HL-60/S4 (cell line): ENCODE results near the gene ATP8B1.
"Not testable (repeated sequence)": the region's sequence is repeated elsewhere in the genome, so short reads cannot be mapped to it uniquely, and the experiment has no call there.

Experiments
- in situ Hi-C: fragments of 300-500 bp; cut with MboI; formaldehyde crosslinking; loops from 2 replicates; pipeline ENCODE4 v1.14.3; 2022; ENCODE audit warnings: low sequenced_read_pairs

The ATP8B1 gene

GRCh38 chr18:57733861-57734260 lies 69.3 kb downstream of the ATP8B1 start:
- in situ Hi-C loops, result no loop called here

DNA sequence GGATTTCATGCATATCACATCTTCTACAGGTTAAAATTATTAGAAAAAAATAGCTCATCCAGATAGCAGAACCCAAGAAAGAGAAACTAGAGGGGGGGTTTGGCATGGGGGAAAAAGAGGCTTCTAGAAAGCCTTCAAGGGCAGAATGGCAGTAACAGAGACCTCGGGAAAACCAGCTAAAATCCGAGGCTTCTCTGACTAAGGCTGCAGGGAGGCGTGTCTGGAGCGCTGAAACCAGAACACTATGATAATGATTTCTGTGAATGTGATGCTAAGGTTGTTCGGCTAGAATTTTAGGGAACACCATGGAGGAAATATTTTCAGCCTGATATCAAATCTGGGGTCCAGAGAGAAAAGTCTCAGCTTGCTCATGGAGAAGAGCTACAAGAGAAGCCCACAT lies 73.0 kb downstream of the ATP8B1 start:
- in situ Hi-C loops, result no loop called here

DNA sequence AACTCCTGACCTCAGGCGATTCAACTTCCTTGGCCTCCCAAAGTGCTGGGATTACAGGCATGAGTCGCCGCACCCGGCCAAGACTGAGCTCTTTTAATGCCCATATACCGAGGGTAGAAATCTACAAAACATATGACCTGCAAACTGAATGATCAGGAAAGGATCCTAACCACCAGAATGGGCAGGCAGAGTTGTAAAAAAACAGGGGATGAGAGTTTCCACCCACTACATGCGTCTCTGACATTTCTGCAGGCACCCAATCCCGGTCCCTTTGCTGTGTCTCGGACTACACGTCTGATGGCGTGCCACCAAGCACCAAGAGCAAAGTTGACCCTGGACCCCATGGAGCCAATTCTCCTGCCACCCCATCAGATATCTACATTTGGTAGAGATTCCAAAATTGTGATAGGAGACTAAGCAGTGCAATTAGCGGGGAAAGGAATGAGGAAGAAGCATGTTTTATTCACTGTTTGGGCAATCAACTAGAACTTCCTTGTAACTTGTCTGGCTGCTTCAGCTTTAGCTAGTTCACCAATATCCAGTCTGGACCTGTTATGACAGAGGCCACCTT lies 74.1 kb downstream of the ATP8B1 start:
- in situ Hi-C loops, result no loop called here

DNA sequence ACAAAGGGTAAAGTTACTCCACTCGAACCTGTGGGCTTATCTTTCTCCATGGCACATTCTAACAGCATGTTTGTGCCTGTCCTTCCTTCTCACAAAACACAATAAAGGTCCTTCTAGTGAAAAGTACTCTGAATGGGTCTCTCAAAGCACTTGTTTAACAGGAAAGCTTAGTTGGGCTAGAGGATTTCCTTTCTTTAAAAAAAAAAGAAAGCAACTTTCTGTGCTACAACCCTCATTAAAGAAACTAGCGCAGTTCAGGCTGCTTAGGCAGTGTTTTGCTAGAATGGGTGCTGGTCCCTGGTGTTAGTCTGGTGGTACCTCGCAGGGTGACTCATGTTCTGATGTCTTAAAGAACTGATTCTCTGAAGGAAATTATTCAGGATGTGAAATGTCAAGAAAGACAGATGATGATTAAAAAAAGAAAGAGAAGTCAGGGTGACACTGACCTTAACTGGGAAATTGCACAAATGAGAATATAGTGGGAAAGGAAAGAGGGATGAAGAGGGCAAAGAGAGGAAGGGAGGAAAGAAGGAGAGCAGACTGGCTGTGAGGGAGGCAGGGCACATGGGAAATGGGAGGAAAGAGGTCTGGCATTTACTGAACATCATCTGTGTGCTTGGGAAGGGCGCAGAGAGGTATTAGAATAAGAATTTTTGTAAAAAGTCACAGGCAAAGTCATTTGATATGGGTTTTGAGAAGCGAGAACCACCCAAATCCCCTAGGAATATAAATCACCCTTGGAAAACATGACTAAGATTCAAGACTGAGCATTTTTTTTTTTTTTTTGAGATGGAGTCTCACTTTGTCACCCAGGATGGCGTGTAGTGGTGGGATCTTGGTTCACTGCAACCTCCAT lies 74.9 kb downstream of the ATP8B1 start:
- in situ Hi-C loops, result no loop called here

- in situ Hi-C loops, result not testable (repeated sequence)
Observed at GRCh38 chr18:57719211-57719935, 83.7 kb downstream of the ATP8B1 start.

DNA sequence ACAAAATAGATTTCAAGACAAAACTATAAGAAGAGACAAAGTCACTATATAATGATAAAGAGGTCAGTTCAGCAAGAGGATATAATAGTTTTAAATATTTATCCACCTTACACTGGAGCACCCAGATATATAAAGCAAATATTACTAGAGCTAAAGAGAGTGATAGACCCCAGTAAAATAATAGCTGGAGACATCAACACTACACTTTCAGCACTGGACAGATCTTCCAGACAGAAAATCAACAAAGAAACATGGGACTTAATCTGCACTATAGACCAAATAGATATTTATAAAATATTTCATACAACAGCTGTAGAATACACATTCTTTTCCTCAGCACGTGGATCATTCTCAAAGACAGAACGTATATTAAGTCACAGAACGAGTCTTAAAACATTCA lies 86.6 kb downstream of the ATP8B1 start:
- in situ Hi-C loops, result no loop called here

- in situ Hi-C loops, result no loop called here
Observed at GRCh38 chr18:57715671-57716070, 87.4 kb downstream of the ATP8B1 start.

- in situ Hi-C loops, result no loop called here
Observed at GRCh38 chr18:57715073-57715472, 88.0 kb downstream of the ATP8B1 start.

GRCh38 chr18:57710226-57710625 lies 92.9 kb downstream of the ATP8B1 start:
- in situ Hi-C loops, result no loop called here

DNA sequence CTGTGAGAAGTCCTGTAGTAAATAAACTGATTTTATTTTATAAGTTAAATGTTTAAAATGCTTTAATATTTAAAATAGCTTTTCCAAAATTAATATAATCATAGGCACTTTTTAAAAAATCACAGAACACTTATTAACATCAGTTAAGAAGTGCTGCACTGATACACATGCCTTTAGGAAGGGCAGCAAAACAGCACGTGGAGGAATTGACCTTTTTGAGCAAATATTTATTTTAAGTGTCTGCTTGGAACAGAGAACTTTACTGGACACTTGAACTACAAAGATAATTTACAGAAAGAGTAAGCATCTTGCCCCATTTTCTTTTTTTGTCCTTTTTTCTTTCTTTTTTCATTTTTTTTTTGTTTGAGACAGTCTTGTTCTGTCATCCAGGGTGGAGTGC lies 93.8 kb downstream of the ATP8B1 start:
- in situ Hi-C loops, result no loop called here

- in situ Hi-C loops, result no loop called here
Observed at GRCh38 chr18:57708288-57708687, 94.8 kb downstream of the ATP8B1 start.

DNA sequence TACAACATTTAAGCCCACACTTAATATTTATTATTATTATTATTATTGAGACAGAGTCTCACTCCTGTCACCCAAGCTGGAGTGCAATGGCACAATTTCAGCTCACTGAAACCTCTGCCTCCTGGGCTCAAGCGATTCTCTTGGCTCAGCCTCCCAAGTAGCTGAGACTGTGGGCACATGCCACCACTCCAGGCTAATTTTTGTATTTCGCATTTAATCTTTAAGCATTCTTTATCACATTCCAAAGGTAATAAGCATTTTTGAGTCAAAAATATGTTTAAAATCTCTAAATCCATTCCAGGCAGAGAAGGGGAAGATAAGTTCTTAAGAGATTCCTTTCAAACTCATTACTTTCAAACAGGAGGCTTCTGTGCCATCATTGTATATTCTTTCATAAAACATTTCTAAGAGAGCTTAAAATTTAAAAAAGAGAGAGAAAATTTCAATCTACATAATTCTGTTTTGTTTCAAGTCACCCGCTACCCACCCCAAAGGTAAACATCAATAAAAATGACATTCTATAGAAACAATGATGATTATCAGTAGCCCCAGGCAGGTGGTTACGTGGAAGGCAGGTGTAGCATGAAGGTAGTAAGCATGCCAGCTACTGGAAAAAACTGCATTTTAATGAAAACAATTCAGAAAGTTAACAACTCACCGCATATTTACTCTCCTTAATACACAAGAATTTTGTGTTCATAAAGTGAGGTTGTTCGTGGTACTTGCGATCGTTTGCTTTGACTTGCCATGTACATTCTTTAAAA lies 97.1 kb downstream of the ATP8B1 start:
- in situ Hi-C loops, result no loop called here

- in situ Hi-C loops, result no loop called here
Observed at GRCh38 chr18:57705011-57705410, 98.1 kb downstream of the ATP8B1 start.

GRCh38 chr18:57698571-57699276 lies 104.4 kb downstream of the ATP8B1 start:
- in situ Hi-C loops, result no loop called here

GRCh38 chr18:57697426-57697825 lies 105.7 kb downstream of the ATP8B1 start:
- in situ Hi-C loops, result no loop called here

DNA sequence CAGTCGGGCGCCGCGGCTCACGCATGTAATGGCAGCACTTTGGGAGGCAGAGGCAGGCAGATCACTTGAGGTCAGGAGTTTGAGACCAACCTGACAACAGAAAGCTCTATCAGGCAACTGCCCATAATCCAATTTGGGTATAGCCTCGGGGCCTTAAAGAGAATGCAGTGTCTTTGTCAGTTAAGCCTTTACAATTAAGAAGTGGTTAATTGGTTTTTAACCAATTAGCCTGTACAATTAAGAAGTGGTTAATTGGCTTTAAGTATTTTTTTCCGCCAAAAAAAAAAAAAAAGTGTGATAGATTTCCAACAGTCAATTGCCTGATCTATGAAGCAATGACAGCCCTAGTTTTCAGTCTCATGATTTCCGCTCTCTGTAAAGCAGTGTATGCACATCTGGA lies 106.8 kb downstream of the ATP8B1 start:
- in situ Hi-C loops, result no loop called here

DNA sequence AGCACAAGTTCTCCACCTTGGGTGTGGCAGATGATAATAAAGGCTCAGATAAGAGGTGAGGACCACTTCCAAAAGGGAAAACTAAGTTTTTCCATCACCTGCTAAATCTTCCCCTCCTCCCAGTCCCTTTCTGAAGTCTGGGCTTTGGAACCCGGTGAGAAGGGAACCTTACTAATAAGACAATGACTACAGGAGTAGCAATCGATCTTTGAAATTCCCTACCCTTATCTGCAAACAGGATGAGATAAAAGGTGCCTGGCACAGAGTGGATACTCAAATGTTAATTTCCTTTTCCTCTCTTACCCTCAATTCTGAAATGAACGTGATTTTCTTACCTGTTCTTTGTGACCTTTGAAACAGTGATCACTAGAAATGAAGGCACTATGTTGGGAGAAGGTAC lies 111.8 kb downstream of the ATP8B1 start:
- in situ Hi-C loops, result no loop called here

- in situ Hi-C loops, result no loop called here
Observed at GRCh38 chr18:57687970-57688369, 115.1 kb downstream of the ATP8B1 start.

- in situ Hi-C loops, result no loop called here
Observed at GRCh38 chr18:57683470-57683869, 119.6 kb downstream of the ATP8B1 start.
